OCI-LY7 (cell line): ENCODE results near the gene SP1. TPM values are rescaled to one million over a fixed set of nuclear protein-coding genes. Genes with fewer than 3 reads are reported as not detected.
"Not testable (repeated sequence)": the region's sequence is repeated elsewhere in the genome, so short reads cannot be mapped to it uniquely, and the experiment has no call there.

Experiments used
- BruUV-seq: library from RNA; stranded (reverse); fragments of 400-500 nt; replicated peaks from 2 replicates; lab custom pipeline; 2021; lab: Mats Ljungman, UMichigan
- CTCF ChIA-PET: fragments of 300-600 bp; sonication (Branson Sonifier 250); formaldehyde crosslinking; loops from one replicate; lab custom pipeline; 2022; ENCODE audit warnings: antibody characterized with exemption; ENCODE audit not compliant: unreplicated experiment; lab: Charles Lee
- POLR2A ChIA-PET: fragments of 300-600 bp; sonication (Branson Sonifier 250); formaldehyde crosslinking; loops from one replicate; lab custom pipeline; 2022; ENCODE audit warnings: antibody characterized with exemption; lab: Charles Lee
- DNase-seq: peaks from one replicate; pipeline ENCODE4 v3.0.0-alpha.2; 2015; ENCODE audit warnings: low spot score
- H2AFZ ChIP-seq: fragments of 200-600 bp; sonication (generic), shearing (Covaris generic); 2 replicates; pipeline ENCODE4 v1.6.1; 2014; ENCODE audit warnings: mild to moderate bottlenecking, antibody characterized with exemption, low read length, moderate library complexity
- H3K27ac ChIP-seq: fragments of 200-600 bp; sonication (generic); 2 replicates; pipeline ENCODE4 v1.5.1; 2014; ENCODE audit warnings: mixed run types, low read depth, mild to moderate bottlenecking, moderate library complexity, low read length, inconsistent platforms; ENCODE audit not compliant: poor library complexity, severe bottlenecking
- H3K36me3 ChIP-seq: fragments of 200-600 bp; sonication (generic); 2 replicates; pipeline ENCODE4 v1.6.1; 2014; ENCODE audit warnings: mild to moderate bottlenecking, antibody characterized with exemption, low read length, moderate library complexity, mixed read lengths; ENCODE audit not compliant: insufficient read depth
- H3K4me1 ChIP-seq: fragments of 200-600 bp; sonication (generic); 2 replicates; pipeline ENCODE4 v1.5.1; 2014; ENCODE audit warnings: mild to moderate bottlenecking, low read length; ENCODE audit not compliant: insufficient read depth, poor library complexity, severe bottlenecking
- H3K4me2 ChIP-seq: fragments of 200-600 bp; sonication (generic); 2 replicates; pipeline ENCODE4 v1.6.1; 2014; ENCODE audit warnings: mild to moderate bottlenecking, low read length
- H3K4me3 ChIP-seq: fragments of 200-600 bp; sonication (generic); 2 replicates; pipeline ENCODE4 v1.5.1; 2014; ENCODE audit warnings: mild to moderate bottlenecking, low read depth, low read length; ENCODE audit not compliant: poor library complexity, severe bottlenecking
- H3K79me2 ChIP-seq: fragments of 200-600 bp; sonication (generic); 2 replicates; pipeline ENCODE4 v1.6.1; 2016; ENCODE audit warnings: low read depth, mild to moderate bottlenecking, low read length, moderate library complexity, mixed read lengths; ENCODE audit not compliant: insufficient read depth
- H3K9me2 ChIP-seq: fragments of 200-600 bp; sonication (generic); 2 replicates; pipeline ENCODE4 v1.6.1; 2016; ENCODE audit warnings: mild to moderate bottlenecking, low read length, mixed read lengths; ENCODE audit not compliant: insufficient read depth
- H3K9me3 ChIP-seq: fragments of 200-600 bp; sonication (generic); 2 replicates; pipeline ENCODE4 v1.6.1; 2014; ENCODE audit warnings: mild to moderate bottlenecking, mixed run types, low read length, mixed read lengths
- H4K20me1 ChIP-seq: fragments of 200-600 bp; sonication (generic); 2 replicates; pipeline ENCODE4 v1.6.1; 2014; ENCODE audit warnings: mild to moderate bottlenecking, antibody characterized with exemption, low read length, moderate library complexity, mixed read lengths; ENCODE audit not compliant: insufficient read depth
- CTCF ChIP-seq: fragments of 200-600 bp; sonication (generic); conservative IDR thresholded peaks from 2 replicates; pipeline ENCODE4 v1.5.1; 2014; ENCODE audit warnings: mild to moderate bottlenecking, antibody characterized with exemption, low read length, moderate library complexity, mixed read lengths
- EZH2phosphoT487 ChIP-seq: fragments of 200-600 bp; sonication (generic); IDR thresholded peaks from 2 replicates; pipeline ENCODE4 v1.6.1; 2018; ENCODE audit warnings: low read depth, borderline replicate concordance, mild to moderate bottlenecking, mixed run types, antibody characterized with exemption, low read length, moderate library complexity, mixed read lengths
- intact Hi-C: fragments of 100-400 bp; cut with micrococcal nuclease; formaldehyde crosslinking; loops from one replicate; pipeline ENCODE4 v1.10.0; 2022; ENCODE audit not compliant: unreplicated experiment
- total RNA-seq, 2 experiments: library from RNA; depleted of rRNA in 1 of 2; stranded (reverse); fragments of >200 nt in 1 of 2; shearing (Covaris generic) in 1 of 2; gene quantifications; 2 replicates each; pipeline ENCODE4 v1.2.3, GENCODE V29; 2014 to 2022

SP1 gene
- total RNA-seq, 2 experiments from 2014 or later, result 58.9 to 83.9 TPM

GRCh38 chr12:53383258-53383657 lies 3.3 kb downstream of the SP1 start:
- ChIA-PET POLR2A (interaction anchor here (0.8 to 2.0 kb wide), 2 partner anchors 17 to 60 kb away, joined by 4 to 7 read pairs; no protein-coding TSS in a partner anchor), CTCF (interaction anchor here (1.1 kb wide), 1 partner anchor 31 kb away, joined by 5 read pairs; no protein-coding TSS in a partner anchor)
- H3K36me3 ChIP-seq, result peaks cover 63% of the 10 kb centered on the region
- H4K20me1 ChIP-seq, result peaks cover 16% of the 10 kb centered on the region; the same call in 1 of the 2 replicates
- H3K79me2 ChIP-seq, result peaks cover 73% of the 10 kb centered on the region
- intact Hi-C loops, result loop anchor here (5.0 kb wide), 1 partner anchor 244 kb away; the partner anchor contains the start of gene ATF7
- peaks cover 67% of the 10 kb centered on the region for H3K4me1 ChIP-seq
- H3K9me2 ChIP-seq, result no peaks in the 10 kb centered on the region
- H3K27ac ChIP-seq, result no peak overlapping the region
- H3K4me2 ChIP-seq, result peak overlapping the region; percentile 81
- TF ChIP-seq EZH2phosphoT487 (no peak), CTCF (no peak)
- peak overlapping the region; percentile 36 for H3K4me3 ChIP-seq
- no peaks in the 10 kb centered on the region for H3K9me3 ChIP-seq
- DNase-seq, result no peak
- no TSS peak for BruUV-seq
- no peak overlapping the region for H2AFZ ChIP-seq

GRCh38 chr12:53386381-53386780 lies 6.4 kb downstream of the SP1 start:
- CTCF ChIA-PET, result interaction anchor here (1.1 kb wide), 1 partner anchor 41 kb away, joined by 4 read pairs; no protein-coding TSS in a partner anchor
- peak overlapping the region; percentile 59 for H3K4me2 ChIP-seq

GRCh38 chr12:53388932-53389331 lies 9.0 kb downstream of the SP1 start:
- Histone ChIP-seq H4K20me1 (no peaks in the 10 kb centered on the region), H3K9me3 (no peaks in the 10 kb centered on the region), H3K4me1 (peaks cover 50% of the 10 kb centered on the region), H3K4me3 (peak overlapping the region; percentile 56), H3K9me2 (no peaks in the 10 kb centered on the region), H3K36me3 (peaks cover 68% of the 10 kb centered on the region), H3K79me2 (peaks cover 90% of the 10 kb centered on the region), H3K4me2 (peak overlapping the region; percentile 64), H3K27ac (no peak overlapping the region), H2AFZ (no peak overlapping the region)
- no peak for DNase-seq
- no TSS peak for BruUV-seq
- intact Hi-C loops, result no loop called here
- ChIA-PET CTCF (no interaction called here), POLR2A (interaction anchor here (0.6 kb wide), 2 partner anchors 40 to 53 kb away, joined by 3 to 6 read pairs; partner anchors contain the start of gene SP7)
- TF ChIP-seq EZH2phosphoT487, result no peak
- TF ChIP-seq CTCF, result no peak

More at GRCh38 chr12:53386381-53386780, 6.4 kb downstream of the SP1 start:
- H3K9me2 ChIP-seq, intact Hi-C loops, BruUV-seq, DNase-seq, H3K9me3 ChIP-seq, H2AFZ ChIP-seq, H3K27ac ChIP-seq: not testable (repeated sequence)
- H4K20me1 ChIP-seq, result peaks cover 12% of the 10 kb centered on the region; the same call in 1 of the 2 replicates
- peaks cover 81% of the 10 kb centered on the region for H3K36me3 ChIP-seq
- POLR2A ChIA-PET, result interaction anchor here (0.7 to 1.6 kb wide), 3 partner anchors 18 to 30 kb away, joined by 4 to 5 read pairs (median 4); no protein-coding TSS in a partner anchor
- H3K4me3 ChIP-seq, result peak overlapping the region; percentile 44
- H3K4me1 ChIP-seq, result peaks cover 74% of the 10 kb centered on the region
- H3K79me2 ChIP-seq, result peaks cover 96% of the 10 kb centered on the region
